ENCODE results near the gene ZNF106.

Gene ZNF106

DNA sequence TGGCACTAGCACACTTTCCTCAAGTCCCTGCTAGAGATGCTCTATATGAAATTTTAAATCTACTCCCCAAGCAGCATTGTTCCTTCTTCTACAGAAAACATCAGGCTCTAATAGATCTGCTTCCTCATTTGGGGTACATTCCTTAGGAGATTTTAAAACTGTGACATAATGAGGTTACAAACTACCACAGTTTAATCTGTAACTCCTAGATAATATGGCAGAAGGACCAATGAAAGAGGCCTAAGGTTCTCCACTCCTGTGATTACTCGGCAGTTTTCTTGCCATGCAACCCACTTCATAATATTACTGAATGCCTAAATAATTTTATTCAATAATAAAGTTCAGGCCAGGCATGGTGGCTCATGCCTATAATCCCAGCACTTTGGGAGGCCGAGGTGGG lies 16.1 kb downstream of the ZNF106 start:
- no peak for DNase-seq (ENCODE audit: low spot score)

DNA sequence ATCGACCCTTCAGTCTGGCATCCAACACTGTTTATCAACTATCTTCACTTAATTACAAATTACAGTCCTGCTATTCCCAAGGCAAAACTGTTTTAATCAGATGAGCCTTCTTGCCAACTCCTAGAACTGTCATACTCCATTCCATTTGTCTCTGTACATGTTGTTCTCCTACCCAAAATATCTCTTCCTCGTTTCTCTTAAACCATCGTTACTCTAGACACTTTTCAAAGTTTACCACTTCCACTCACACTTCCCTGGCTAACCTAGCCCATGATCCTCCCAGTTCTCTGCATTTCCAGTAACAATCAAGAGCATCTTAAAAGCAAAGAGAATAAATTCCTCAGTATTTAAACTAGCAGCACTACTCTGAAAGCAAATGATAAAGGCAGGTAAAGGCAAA lies 19.9 kb downstream of the ZNF106 start:
- DNase-seq (ENCODE audit: low spot score): no peak

DNA sequence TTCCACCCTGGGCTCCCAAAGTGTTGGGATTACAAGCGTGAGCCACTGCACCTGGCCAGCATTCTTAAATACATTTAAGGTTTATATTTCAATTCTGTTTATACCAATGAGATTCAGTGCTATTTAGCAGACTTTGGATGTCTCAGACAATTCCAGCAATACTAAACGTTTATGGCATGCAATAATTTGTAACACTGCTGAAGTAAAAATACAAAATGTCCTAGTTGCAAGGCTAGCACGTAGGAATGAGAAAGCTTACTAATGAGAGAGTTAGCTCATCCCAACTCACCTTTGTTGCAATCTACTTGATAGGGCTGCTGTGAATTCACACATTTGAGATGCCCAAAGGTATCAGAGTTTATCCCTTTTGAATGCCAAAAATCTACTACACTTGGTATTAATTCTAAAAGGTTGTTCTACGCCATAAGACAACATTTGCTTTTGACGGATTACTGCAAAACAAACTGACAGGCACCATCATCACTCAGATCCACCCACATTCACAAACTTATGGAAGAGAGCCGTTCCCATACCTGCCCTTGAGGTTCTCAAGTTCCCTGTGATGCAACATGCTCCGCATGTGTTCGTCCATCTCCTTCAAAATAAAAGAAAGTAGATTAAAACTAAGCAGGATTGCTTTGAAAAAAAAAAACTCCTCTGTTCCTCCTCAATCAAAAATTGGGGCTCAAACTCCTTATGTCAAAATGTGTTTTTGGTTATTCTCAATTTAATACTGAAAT lies 25.3 kb downstream of the ZNF106 start:
- no peak for DNase-seq (ENCODE audit: low spot score)

DNA sequence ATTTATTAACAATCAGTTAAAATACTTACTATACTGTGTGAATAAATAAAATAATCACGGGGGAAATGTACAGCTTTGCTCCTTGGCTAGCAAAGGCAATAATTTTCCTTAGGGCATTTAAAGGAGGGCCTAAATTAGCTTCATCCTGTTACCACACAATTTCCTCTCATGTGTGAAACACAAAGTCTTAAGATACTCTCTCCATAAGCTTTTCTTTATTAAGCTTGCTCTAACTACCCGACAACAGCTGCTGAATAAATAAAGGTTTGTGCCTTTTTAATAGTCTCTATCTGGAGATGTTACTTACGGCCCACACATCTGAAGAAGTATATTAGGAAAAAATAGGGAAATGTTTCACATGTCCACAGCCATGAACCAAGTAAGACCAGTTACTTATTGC lies 29.7 kb downstream of the ZNF106 start:
- no peak for DNase-seq (ENCODE audit: low spot score)

DNA sequence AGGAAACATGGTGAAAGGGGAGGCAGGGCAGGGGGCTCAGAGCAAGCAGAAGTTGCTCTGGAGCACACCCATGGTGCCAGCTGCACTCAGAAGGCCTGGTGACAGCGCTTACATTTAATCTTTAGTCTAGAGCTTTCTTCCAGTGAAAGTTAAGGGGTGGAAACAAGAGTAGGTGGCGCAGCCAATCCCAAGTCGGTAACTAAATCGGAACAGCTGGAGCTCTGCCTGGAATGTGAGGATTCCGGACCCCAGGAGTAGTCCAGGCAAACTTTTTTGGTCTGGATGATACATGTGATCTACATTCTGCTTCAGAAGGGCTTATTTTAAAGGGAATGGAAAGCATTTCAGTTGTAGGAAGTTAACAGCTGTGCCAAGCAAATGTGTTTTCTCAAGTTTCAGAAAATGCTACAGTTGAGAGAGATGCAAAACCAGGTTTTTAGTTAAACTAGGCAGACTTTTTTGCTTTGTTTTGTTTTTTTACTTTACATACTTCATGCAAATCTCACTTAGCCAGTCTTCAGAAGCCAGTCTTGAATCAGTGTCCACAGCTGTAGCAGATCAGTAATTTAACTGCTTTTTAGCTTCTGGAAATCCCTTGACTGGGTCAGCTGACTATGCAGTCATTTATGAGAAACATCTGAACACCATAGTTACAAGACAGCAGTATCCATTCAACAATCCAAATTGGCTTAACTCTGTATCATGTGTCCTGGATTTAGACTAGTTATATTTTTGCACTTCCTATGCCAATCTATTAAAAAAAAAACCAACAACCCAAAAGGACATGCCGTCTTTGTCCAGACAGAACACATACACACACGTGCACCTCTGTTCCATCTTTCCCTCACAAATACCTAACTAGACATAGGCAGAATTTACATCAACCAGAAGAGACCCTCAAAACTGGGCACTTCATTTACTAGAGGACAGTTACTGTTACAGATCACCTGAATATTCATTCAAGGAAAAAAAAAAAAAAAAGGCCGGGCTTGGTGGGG lies 33.2 kb downstream of the ZNF106 start:
- no peak for DNase-seq (ENCODE audit: low spot score)

DNA sequence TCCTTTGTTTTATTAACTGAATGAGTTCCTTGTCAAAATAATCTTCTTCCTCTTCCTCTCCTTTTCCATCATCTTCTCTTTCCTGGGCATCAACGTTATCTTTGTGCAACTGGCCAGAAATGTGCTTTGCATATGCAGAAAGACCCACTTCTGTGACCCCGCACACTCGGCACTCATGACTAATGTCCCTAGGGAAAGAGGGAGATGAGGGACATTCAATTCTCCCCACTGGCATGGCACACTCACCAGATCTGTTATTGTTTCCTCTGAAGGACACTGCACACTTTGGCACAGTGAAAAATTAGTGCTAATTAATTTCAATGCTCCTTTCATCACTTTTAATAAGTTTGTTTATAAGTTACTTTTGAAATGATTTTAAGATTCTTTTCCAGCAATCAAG lies 34.0 kb downstream of the ZNF106 start:
- DNase-seq (ENCODE audit: low spot score): no peak

DNA sequence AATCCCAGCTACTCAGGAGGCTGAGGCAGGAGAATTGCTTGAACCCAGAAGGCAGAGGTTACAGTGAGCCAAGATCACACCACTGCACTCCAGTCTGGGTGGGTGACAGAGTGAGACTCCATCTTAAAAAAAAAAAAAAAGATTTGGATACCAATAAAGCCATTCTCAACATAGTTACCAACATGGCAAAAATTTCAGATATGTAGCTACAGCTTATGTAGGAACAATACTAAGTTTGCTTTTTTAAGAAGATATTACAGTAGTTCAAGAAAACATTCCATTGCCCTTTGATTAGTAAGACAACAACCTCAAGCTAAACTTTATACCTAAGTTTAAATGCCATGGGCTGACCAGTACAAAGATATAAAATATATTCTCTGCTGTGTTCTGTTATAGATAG lies 34.4 kb downstream of the ZNF106 start:
- DNase-seq (ENCODE audit: low spot score): no peak

DNA sequence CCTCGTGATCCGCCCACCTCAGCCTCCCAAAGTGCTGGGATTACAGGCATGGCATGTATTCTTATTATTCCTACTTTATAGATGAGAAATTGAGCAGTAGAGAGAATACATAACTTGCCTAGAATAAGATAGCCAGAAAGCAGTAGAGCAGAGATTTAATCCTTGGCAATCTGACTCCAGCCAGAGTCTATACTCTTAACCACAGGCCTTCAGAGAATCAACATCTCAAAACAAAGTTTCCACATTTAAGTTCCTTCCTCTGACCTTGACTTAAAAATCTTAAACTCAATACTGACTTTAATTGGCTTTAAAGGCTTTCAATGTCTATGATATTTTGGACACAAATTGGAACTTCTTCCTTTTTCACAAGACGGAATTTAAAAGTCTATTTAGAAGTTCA lies 37.1 kb downstream of the ZNF106 start:
- no peak for DNase-seq (ENCODE audit: low spot score)

DNA sequence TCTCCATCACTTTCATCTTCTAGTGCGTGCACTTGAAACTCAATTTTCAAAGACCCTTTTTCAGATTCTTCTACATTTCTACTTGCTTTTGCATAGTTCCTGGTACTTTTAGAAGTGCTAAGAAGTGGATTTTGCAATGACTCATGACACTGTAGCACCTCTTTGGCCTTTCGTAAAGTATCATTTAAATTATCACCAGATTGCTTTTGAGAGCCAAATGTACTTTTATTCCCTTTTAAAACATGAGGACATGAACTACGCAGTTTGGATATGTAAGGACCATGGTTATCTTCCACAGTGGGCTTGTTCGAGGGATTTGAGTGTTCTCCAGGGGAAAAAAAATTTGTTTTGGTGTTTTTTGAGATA lies 40.5 kb downstream of the ZNF106 start:
- DNase-seq (ENCODE audit: low spot score): no peak

DNA sequence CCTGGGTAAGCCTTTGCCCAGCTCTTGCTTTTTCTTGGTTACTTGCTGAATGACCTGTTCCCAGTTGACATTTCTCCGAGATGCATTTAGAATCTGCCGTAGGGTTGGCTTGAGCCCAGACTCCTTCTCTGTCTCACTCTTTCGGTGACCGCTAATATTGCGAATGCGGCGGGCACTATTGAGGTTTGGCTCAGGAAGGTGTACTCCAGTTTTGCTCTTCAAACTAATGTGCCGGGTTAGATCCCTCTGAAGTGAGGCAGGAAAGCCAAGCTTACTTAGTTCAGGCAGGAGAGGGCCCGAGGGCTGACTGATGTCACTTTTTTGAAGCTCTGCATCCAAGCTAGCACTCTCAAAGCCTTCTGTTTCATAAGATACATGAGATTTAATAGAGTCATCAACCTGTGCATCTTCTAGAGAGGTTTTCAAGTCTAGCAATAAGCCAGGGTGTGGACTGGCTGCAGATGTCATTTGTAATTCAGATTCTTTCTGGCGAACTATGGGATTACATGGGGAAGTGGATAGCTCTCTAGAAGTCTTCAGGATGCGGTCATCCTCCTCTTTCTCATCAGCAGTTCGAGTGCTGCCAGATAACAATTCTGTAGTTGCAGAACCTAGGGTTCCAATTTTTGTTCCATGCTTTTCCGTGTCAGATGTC lies 41.0 kb downstream of the ZNF106 start:
- DNase-seq (ENCODE audit: low spot score): no peak

DNA sequence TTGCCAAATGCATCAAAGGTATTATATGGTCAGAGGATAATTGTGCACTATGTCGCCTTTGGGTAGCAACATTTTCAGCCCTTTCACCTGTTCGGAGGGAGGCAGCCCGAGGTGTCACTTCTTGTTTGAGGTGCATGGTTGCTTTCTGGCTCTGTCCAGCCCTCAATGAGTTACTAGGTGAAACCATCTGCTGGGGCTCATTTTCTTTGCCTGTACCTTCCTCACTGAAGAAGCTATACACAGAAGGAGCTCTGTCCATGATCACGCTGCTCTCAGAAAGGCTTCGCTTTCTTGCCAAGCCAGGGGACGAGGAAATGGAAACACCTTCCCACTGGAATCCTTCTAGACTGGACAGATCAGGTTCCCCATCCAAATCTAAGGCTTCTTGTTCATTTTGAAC lies 42.7 kb downstream of the ZNF106 start:
- no peak for DNase-seq (ENCODE audit: low spot score)

DNA sequence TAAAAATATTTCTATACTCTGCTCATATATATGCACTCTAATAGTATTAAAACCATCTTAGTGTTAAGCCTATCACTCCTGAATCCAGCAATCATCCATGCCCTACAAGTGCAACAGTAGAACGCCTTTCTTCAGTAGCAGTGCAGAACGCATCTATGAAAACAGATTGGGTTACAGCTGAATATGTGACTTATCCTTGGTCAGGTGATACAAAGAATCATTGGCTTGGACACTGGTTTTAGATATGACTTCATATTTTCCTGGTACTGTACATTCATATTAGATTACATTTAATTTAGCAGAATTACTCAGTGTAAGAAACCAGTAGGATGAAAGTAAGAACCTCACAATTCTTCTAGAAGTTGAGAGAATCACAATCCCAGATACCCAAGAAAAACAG lies 43.3 kb downstream of the ZNF106 start:
- no peak for DNase-seq (ENCODE audit: low spot score)

DNA sequence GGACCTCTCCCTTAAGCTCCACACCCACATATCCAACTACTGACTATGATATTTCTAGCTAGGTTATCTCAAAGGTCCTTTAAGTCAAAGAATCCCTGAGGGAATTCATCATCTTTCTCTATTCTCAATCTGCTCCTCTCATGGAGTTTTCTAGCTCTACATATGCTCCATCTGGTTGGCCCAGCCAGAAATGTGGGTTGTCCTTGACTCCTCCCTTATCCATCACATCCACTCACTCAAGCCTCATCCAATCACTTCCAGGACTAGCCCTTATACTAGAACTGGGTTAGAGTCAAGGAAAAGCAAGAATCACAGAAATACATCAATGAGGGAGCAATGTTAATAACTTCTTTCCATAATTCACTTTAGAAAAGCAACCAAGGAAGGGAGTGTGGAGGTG lies 45.4 kb downstream of the ZNF106 start:
- no peak for DNase-seq (ENCODE audit: low spot score)

DNA sequence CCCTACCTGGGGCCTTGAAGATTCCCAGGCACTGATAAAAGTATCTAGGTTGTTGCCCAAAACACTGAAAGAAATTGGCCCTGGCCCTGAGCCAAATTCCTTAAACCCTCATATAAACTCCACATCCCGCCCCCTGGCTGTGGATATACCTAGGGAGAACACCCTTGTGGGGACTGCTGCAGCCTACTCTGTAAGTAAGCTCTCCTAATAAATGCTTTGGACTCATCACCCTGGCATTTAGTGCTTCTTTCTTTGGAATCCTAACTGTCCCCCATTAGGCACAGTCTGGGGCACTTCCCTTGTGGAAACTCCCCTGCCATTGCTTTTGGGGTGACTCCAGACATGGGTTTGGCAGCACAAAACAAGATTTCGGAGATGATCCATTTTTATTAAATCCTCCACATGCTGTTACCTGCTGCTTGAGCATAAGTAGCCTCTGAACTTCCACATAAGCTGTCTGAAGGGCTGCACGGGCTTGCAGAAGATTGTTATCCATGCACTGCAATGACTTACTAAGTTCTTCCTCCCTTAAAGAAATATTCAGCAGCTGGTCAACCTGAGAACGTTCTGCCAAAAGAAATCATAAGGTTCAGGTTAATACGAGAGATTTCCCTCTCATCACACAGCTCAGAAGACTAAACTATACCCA lies 46.4 kb downstream of the ZNF106 start:
- no peak for DNase-seq (ENCODE audit: low spot score)

DNA sequence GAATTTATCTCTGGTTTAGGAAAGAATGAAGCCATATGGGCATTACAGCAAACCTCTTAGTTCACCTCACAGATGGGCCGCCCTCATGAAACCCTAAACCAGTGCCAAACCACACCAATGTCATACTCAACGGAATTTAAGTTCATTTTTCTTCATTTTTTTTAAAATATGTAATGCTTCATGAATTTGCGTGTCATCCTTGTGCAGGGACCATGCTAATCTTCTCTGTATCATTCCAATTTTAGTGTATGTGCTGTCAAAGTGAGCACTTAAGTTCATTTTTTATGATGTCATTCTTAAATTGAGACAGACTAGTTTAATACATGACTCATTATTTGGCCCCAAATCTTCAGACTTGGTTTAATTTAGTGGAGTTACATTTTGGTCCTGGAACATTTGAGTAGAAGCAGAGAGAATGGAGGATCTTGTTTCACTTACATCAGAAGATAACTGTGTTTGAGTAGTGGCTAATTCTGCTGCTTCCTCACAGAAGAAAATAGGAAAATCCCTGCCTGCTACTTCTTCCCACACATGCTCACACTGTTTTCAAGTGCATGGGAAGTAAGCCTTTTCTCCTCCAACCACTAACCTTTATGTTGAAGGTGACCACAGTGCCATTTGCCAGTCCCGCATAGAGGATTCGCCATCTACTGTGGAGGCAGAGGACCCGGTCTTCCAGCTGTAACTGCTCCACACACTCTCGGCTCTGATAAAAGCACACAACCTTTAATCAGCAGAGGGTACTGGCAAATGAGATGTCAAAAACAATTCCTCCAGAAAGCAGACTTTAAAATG lies 63.3 kb downstream of the ZNF106 start:
- no peak for DNase-seq (ENCODE audit: low spot score)

DNA sequence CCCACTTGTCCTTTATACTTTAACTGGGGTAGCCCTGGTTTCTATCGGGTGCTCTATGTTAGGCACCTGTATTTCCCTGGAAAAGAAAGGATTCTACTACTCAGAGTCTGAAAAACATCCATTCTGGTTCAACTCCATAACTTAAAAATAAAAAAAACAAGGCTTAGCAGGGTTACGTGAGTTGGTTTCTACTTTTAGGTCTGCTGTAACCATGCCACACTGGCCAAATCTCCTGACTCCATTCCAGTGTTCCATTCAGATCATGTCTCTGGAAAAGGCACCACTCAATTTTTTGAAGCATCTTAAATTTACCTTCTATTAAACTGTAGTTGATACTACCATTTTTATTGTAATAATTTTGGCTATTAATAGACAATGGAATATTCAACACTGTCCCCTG lies 69.6 kb downstream of the ZNF106 start:
- DNase-seq (ENCODE audit: low spot score): no peak

DNA sequence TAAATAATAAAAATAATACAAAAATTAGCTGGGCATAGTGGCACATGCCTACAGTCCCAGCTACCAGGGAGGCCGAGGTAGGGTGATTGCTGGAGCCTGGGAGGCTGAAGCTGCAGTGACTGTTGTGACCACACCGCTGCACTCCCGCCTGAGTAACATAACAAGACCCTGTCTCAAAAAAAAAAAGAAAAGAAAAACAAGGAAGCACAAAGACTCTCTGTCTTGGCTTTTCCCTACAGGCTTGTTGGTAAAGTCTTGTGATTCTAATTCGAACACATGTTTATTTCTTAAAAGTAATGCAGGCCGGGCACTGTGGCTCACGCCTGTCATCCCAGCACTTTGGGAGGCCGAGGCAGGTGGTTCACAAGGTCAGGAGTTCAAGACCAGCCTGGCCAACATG lies 71.6 kb downstream of the ZNF106 start:
- no peak for DNase-seq (ENCODE audit: low spot score)

DNA sequence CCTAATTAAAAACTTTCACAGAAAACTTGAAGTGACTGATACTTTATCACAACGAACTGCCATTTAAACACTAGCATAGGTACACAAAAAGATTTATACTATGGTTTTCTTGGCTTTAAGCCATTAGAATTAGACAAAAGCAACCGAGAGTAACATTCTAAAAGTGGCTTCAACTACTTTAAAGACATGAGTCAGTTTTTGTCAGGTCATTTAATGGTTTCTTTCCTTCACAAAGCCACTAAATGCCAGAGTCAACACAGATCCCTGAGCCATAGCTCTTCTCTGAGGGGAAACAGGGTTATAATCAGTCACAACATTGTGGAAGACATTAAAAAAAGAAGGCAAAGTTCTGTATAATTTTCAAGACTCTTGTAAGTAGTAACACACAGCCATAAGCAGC lies 77.0 kb downstream of the ZNF106 start:
- no peak for DNase-seq (ENCODE audit: low spot score)

DNA sequence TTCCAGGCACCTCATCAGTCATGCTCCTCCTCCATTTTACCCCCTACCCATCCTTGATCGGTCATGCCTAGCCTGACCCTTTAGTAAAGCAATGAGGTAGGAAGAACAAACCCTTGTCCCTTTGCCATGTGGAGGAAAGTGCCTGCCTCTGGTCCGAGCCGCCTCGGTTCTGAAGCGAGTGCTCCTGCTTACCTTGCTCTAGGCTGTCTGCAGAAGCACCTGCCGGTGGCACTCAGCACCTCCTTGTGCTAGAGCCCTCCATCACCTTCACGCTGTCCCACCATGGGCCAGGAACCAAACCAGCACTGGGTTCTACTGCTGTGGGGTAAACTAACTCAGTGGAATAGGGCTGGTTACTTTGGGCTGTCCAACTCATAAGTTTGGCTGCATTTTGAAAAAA lies 79.1 kb downstream of the ZNF106 start:
- DNase-seq (ENCODE audit: low spot score): no peak

DNA sequence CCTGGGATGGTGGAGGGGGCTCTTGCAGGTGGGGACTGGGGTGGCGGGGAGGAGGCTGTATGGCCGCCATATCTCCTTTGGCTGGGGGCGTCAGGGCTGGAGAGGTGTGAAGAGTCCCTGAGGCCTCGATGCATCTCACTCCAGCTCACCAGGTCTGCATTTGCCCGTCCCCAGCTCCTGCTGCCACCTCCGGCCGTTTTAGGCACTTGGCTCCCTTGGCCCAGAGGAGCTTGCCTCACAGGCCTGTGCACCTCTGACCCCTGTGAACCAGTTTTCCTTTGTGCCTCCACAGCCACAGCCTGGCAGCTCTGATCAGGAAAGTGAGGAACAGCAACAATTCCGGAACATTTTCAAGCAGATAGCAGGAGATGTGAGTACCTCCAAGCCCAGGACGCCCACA lies 81.9 kb downstream of the ZNF106 start:
- no peak for DNase-seq (ENCODE audit: low spot score)

DNA sequence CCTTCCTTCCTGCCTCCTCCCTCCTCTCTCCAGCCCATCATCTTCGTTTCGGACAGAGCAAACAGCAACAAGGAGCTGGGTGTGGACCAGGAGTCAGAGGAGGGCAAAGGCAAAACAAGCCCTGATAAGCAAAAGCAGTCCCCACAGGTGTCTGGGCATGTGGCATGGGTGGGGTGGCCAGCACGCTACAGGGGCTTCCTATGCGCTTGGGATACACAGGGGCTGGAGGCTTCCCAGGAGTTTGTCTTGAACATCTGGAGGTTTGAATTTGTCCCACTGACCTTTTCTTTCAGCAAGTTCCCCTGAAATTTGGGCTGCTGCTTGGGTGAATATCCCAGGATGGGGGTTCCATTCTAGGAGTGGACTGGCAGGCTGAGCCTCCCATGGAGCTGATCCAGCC lies 82.8 kb downstream of the ZNF106 start:
- no peak for DNase-seq (ENCODE audit: low spot score)
